NCI-H82 treated with DMSO at 0.1 percent for 48 hours (cell line): ENCODE measurements around the gene STXBP1.
"Not testable (repeated sequence)": the region's sequence is repeated elsewhere in the genome, so short reads cannot be mapped to it uniquely, and the experiment has no call there.

Experiments
- DNase-seq: peaks from one replicate; lab custom pipeline; 2025; ENCODE audit not compliant: unreplicated experiment; lab: John Stamatoyannopoulos, UW

Gene STXBP1

GRCh38 chr9:127613583-127613954 lies 1.5 kb downstream of the STXBP1 start:
- no peak for DNase-seq

DNA sequence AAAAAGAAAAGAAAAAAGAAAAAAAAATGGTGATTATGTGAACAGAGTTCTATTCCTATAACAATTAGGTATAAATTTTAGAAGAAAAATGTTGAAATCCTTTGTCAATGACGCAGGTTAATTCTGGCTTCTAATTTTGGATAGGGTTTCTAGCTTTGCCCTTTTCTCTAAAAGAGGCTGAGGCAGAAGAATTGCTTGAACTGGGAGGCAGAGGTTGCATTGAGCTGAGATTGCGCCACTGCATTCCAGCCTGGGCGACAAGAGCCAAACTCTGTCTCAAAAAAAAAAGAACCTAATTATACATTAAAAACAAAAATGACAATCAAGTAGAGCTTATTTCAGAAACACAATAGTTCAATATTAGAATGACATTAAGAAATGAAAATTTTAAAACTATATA lies 2.9 kb downstream of the STXBP1 start:
- DNase-seq: no peak

DNA sequence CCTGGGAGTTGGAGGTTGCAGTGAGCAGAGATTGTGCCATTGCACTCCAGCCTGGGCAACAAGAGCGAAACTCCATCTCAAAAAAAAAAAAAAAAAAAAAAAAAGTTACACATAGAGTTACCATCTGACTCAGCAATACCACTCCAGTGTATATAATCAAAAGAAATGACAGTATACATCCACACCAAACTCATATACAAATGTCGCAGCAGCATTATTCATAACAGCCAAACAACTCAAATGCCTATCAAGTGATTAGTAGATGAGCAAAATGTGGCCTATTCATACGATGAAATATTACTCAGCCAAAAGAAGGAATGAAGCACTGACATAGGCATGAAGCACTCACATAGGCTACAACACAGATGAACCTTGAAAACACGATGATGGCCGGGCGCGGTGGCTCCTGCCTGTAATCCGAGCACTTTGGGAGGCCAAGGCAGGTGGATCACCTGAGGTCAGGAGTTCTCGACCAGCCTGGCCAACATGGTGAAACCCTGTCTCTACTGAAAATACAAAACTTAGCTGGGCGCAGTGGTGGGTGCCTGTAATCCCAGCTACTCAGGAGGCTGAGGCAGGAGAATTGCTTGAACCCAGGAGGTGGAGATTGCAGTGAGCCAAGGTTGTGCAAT lies 9.4 kb downstream of the STXBP1 start:
- DNase-seq: not testable (repeated sequence)

- no peak for DNase-seq
These were observed 14.8 kb downstream of the STXBP1 start for GRCh38 chr9:127626752-127627493.

DNA sequence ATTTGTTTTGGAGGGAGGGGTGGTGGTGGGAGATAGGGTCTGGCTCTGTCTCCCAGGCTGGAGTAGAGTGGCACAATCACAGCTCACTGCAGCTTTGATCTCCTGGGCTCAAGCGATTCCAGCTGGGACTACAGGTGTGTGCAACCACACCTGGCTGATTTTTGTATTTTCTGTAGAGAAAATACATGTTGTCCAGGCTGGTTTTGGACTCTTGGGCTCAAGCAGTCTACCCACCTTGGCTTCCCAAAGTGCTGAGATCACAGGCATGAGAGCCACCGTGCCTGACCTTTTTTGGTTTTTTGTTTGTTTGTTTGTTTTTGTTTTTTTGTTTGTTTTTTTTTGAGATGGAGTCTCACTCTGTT lies 15.4 kb downstream of the STXBP1 start:
- DNase-seq: no peak

- no peak for DNase-seq
These were observed 16.8 kb downstream of the STXBP1 start for GRCh38 chr9:127628758-127629467.

GRCh38 chr9:127629468-127630081 lies 17.5 kb downstream of the STXBP1 start:
- no peak for DNase-seq

DNA sequence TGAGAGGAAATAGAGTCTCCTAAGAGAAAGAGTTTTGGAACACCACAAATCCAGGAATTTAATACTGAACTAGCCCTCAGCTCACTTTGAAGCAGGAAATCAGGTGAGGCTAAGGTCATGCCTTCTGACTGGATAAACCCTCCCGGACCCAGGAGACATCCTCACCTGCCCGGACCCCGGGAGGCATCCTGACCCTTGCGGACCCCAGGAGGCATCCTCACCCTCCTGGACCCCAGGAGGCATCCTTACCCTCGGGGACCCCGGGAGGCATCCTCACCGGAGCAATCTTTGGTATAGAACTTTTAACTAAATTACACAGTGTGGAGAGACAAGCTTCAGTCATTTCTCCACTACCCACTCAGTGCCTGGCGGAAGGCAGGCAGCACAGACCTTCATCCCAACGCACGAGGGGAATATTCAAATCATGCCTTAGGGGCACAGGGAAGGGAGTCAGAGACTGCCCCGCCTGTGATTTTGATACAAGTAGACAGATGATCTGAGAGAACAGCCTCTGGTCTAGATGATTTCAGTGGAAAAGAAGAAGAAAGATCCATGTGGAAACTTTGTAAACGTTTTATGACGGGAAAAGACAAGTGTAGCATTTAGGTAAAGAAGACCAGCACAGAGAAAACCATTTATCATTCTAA lies 21.3 kb downstream of the STXBP1 start:
- no peak for DNase-seq

GRCh38 chr9:127634021-127634420 lies 21.9 kb downstream of the STXBP1 start:
- DNase-seq: no peak

DNA sequence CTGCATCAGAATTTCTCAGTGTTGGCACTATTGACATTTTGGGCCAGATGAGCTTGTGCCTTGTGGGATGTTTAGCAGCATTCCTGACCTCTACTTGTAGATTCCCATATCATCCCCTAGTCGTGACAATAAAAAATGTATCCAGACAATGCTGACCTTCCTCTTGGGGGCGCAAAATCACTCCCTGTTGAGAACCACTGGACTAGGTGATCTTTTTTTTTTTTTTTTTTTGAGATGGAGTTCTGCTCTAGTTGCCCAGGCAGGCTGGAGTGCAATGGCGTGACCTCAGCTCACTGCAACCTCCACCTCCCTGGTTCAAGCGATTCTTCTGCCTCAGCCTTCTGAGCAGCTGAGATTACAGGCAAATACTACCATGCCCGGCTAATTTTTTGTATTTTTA lies 22.6 kb downstream of the STXBP1 start:
- DNase-seq: no peak

GRCh38 chr9:127635201-127635735 lies 23.2 kb downstream of the STXBP1 start:
- DNase-seq: no peak

DNA sequence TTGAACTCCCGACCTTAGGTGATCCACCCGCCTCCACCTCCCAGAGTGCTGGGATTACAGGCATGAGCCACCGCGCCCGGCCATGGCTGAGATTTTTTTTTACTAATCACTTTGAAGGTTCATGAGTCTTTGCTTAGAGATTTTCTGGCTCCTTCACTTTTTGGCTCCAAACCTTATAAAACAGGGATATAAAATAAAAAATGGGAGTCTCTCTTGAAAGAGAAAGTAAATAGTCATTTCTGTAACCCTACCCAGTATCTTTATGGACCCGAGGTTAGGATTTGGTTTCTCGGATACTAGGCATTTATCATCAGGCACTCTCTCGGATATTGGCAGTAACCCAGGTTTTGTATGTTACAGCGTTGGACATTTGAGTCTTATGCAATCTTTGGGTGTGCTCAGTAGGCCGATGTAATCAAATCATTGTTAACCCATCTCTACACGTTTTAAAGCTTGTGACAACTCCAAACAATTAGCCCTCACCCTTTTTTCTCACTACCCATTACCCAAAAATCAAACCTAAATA lies 25.3 kb downstream of the STXBP1 start:
- DNase-seq: no peak

- DNase-seq: no peak
These were observed 28.9 kb downstream of the STXBP1 start for GRCh38 chr9:127640908-127641545.

DNA sequence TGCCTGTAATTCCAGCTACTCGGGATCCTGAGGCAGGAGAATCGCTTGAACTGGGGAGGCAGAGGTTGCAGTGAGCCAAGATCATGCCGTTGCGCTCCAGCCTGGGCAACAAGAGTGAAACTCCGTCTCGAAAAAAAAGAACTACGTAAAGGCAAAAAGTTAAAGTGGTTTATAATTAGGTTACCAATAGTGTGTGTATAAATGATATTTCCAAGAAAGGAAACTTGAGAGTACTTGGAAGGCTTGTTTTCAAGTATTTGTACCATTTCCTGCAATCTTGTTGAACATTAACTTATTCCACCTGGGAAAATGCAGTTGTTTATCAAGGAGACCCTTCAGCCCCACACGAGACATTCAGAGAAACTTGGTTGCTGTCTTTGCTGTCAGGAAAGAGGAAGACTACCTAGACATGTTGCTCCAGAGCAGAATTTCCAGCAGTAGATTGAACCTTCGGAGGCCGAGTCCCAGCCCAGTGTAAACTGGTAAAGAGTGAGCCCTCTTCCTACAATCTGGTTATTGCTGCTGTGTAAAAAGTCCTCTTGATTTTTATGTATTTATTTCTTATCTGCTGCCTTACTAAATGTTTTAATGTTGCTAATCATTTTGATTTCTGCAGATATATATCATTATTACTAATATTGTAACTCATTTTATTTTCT lies 30.1 kb downstream of the STXBP1 start:
- no peak for DNase-seq

GRCh38 chr9:127644146-127644827 lies 32.2 kb downstream of the STXBP1 start:
- DNase-seq: no peak

DNA sequence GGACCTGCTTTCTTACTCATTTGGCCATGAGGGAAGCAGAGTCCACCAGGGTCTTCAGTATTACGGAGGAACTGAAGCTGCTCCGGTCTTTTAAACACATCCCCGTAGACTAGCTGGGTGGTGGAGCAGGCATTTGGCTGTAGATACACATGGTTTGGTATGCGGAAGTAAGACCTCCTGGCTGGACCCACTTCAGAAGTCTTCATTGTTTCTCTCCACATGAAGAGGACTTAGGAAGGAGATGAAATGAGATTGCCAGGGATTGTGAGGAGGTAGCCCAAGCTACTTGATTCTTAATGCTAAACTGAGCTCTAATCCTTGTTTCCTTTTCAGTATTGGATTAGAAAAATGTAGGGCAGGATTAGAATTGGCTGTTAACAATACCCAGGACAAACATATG lies 32.9 kb downstream of the STXBP1 start:
- peak; percentile 89 for DNase-seq

DNA sequence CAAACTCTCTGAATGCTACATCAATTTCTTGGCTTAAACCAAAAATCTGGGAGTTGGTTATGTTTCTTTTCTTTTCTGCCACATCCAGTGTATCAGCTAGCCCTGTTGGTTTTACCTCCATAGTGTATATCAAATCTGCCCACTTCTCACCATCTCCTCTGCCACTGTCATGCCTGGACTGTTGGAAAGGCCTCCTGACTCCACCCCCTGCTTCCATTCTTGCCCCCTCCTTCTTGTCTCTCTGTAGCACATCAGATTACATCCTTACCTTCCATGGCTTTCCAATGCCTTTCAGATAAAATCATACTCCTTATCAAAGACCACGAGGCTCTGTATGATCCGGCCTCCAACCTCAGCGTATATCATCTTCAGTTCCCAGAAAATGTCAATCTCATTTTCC lies 35.4 kb downstream of the STXBP1 start:
- DNase-seq: no peak

DNA sequence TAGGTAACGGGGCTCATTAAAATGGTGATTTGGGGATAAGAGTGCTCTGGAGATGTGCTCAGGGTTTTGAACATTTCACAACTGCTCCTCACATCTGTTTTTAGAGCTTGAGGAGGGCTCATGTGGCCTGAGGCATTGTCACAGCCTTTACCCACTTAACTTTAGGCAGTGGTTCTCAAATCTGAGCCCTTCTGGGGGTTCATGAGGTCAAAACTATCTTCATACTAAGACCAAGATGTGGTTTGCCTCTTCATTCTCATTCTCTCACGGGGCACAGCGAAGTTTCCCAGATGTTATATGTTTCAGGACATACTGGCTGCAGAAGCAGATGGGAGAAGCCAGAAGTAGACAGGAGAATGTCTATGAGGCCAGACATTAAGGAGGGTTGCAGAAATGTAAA lies 38.4 kb downstream of the STXBP1 start:
- DNase-seq: no peak
